Rectal smooth muscle tissue (tissue), 1 donor: Measurements from ENCODE around the gene TMEM116.
"Not testable (repeated sequence)": the region's sequence is repeated elsewhere in the genome, so short reads cannot be mapped to it uniquely, and the experiment has no call there.

ENCODE experiments used
- H3K27ac ChIP-seq: one replicate; pipeline ENCODE4 v1.7.0; 2013; ENCODE audit warnings: low read depth, low read length, inconsistent platforms
- H3K27me3 ChIP-seq: one replicate; pipeline ENCODE4 v1.7.0; 2013; ENCODE audit warnings: low read length; ENCODE audit not compliant: control insufficient read depth, insufficient read depth
- H3K36me3 ChIP-seq: one replicate; pipeline ENCODE4 v1.7.0; 2013; ENCODE audit warnings: low read length; ENCODE audit not compliant: control insufficient read depth, insufficient read depth
- H3K4me1 ChIP-seq: one replicate; pipeline ENCODE4 v1.7.0; 2013; ENCODE audit warnings: low read length; ENCODE audit not compliant: control insufficient read depth, insufficient read depth
- H3K4me3 ChIP-seq: one replicate; pipeline ENCODE4 v1.7.0; 2013; ENCODE audit warnings: low read length
- H3K9ac ChIP-seq: one replicate; pipeline ENCODE4 v1.7.0; 2013; ENCODE audit warnings: low read length

The TMEM116 gene

GRCh38 chr12:112005419-112006395, 7.3 kb downstream of the TMEM116 start:
- Histone ChIP-seq H3K4me1 (no peaks in the 10 kb centered on the region), H3K9ac (no peak overlapping the region), H3K4me3 (no peak overlapping the region), H3K36me3 (no peaks in the 10 kb centered on the region), H3K27ac (no peak overlapping the region), H3K27me3 (no peaks in the 10 kb centered on the region)

DNA sequence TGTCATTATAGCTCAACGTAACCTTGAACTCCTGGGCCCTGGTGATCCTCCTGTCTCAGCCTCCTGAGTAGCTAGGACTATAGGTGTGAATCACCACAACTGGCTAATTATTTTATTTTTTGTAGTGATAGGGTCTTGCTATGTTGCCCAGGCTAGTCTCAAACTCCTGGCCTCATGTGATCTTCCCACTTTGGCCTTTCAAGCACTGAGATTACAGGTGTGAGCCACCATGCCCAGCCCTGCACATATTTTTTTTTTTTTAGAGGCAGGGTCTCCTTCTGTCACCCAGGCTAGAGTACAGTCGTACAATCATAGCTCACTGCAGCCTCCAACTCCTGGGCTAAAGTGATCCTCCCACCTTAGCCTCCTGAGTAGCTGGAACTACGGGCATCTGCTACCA, 8.9 kb downstream of the TMEM116 start:
- no peak overlapping the region for H3K4me3 ChIP-seq
- H3K9ac ChIP-seq, result no peak overlapping the region
- H3K27ac ChIP-seq, result no peak overlapping the region
- H3K4me1 ChIP-seq, result no peaks in the 10 kb centered on the region
- no peaks in the 10 kb centered on the region for H3K36me3 ChIP-seq
- no peaks in the 10 kb centered on the region for H3K27me3 ChIP-seq

GRCh38 chr12:112001576-112001975, 11.4 kb downstream of the TMEM116 start:
- H3K36me3 ChIP-seq, result no peaks in the 10 kb centered on the region
- no peaks in the 10 kb centered on the region for H3K4me1 ChIP-seq
- H3K9ac ChIP-seq, result no peak overlapping the region
- H3K27me3 ChIP-seq, result no peaks in the 10 kb centered on the region
- no peak overlapping the region for H3K4me3 ChIP-seq
- no peak overlapping the region for H3K27ac ChIP-seq

GRCh38 chr12:112000820-112001219, 12.1 kb downstream of the TMEM116 start:
- no peak overlapping the region for H3K27ac ChIP-seq
- no peaks in the 10 kb centered on the region for H3K36me3 ChIP-seq
- no peaks in the 10 kb centered on the region for H3K4me1 ChIP-seq
- H3K27me3 ChIP-seq, result no peaks in the 10 kb centered on the region
- H3K9ac ChIP-seq, result no peak overlapping the region
- no peak overlapping the region for H3K4me3 ChIP-seq

DNA sequence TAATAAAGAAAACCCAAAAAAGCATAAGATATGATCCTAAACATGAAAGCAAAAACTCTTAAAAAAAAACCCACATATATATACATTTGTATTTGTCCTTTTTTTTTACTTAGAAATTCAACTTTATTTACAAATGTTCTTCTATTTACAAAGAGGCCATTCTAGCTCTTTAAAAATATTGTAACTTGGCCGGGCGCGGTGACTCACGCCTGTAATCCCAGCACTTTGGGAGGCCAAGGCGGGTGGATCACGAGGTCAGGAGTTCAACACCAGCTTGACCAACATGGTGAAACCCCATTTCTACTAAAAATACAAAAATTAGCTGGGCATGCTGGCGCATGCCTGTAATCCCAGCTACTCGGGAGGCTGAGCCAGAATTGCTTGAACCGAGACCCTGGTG, 13.8 kb downstream of the TMEM116 start:
- H3K27me3 ChIP-seq, H3K4me1 ChIP-seq, H3K4me3 ChIP-seq, H3K9ac ChIP-seq, H3K27ac ChIP-seq, H3K36me3 ChIP-seq: not testable (repeated sequence)

- H3K4me1 ChIP-seq, result no peaks in the 10 kb centered on the region
- H3K27me3 ChIP-seq, result no peaks in the 10 kb centered on the region
- H3K9ac ChIP-seq, result no peak overlapping the region
- no peak overlapping the region for H3K4me3 ChIP-seq
- no peak overlapping the region for H3K27ac ChIP-seq
- H3K36me3 ChIP-seq, result no peaks in the 10 kb centered on the region
These were observed 14.9 kb downstream of the TMEM116 start for GRCh38 chr12:111998015-111998414.

GRCh38 chr12:111997300-111997699, 15.7 kb downstream of the TMEM116 start:
- Histone ChIP-seq H3K27me3 (no peaks in the 10 kb centered on the region), H3K9ac (no peak overlapping the region), H3K4me3 (no peak overlapping the region), H3K4me1 (no peaks in the 10 kb centered on the region), H3K27ac (no peak overlapping the region), H3K36me3 (no peaks in the 10 kb centered on the region)

- Histone ChIP-seq H3K4me3 (no peak overlapping the region), H3K9ac (no peak overlapping the region), H3K36me3 (no peaks in the 10 kb centered on the region), H3K4me1 (no peaks in the 10 kb centered on the region), H3K27me3 (no peaks in the 10 kb centered on the region), H3K27ac (no peak overlapping the region)
These were observed 17.0 kb downstream of the TMEM116 start for GRCh38 chr12:111995782-111996480.

DNA sequence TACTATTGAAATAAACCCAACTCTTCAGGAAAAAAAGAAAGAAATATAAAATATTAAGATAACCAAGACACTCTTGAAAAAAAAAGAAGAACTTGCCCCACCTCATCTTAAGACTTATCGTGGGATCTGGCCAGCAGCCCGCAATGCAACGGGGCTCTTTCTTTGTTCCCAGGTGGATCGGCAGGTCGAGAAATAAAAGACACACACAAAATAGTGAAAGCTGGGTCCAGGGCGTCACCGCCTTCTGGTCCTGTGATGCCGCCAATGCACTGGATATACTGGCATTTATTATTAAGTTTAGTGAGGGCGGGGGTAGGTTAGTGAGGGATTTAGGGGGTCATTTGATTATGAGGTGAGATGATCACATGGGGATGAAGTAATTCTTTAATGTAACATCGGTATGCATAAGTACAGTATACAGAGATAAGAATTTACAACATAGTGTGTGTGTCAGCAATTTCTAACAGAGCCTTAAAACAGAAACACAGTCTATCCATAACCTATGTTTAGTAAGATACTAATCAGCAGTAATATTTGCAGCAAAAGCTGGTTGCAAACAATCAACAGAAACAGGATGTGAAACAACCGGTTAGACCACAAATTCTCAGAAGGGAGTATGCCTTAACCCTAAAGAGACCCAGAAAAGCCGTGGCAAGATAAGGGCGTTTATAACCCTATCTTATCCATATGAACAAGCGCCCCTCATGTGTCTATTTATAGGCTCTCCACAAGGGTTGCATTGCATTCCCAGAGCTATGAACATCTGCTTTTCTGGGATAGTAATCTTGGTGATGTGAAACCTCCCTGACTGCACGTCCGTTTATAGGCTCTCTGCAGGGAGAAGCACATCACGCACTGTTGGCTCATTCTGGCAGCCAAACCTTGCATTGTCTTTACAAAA, 18.5 kb downstream of the TMEM116 start:
- H3K36me3 ChIP-seq, H3K9ac ChIP-seq, H3K27me3 ChIP-seq, H3K27ac ChIP-seq, H3K4me1 ChIP-seq, H3K4me3 ChIP-seq: not testable (repeated sequence)

- H3K4me3 ChIP-seq, result no peak overlapping the region
- no peak overlapping the region for H3K9ac ChIP-seq
- no peaks in the 10 kb centered on the region for H3K4me1 ChIP-seq
- no peak overlapping the region for H3K27ac ChIP-seq
- H3K36me3 ChIP-seq, result no peaks in the 10 kb centered on the region
- H3K27me3 ChIP-seq, result no peaks in the 10 kb centered on the region
These were observed 19.4 kb downstream of the TMEM116 start for GRCh38 chr12:111993292-111994150.

- H3K4me1 ChIP-seq, result no peaks in the 10 kb centered on the region
- H3K36me3 ChIP-seq, result no peaks in the 10 kb centered on the region
- no peak overlapping the region for H3K9ac ChIP-seq
- no peak overlapping the region for H3K27ac ChIP-seq
- H3K4me3 ChIP-seq, result no peak overlapping the region
- no peaks in the 10 kb centered on the region for H3K27me3 ChIP-seq
These were observed 20.5 kb downstream of the TMEM116 start for GRCh38 chr12:111992464-111992863.
